Loucy (cell line): ENCODE measurements around the gene RPE65.

ENCODE experiments used
- H2AFZ ChIP-seq: fragments of 200-600 bp; sonication (generic); 2 replicates; pipeline ENCODE4 v1.6.0; 2016; ENCODE audit warnings: antibody characterized with exemption, mild to moderate bottlenecking, low read length, moderate library complexity
- H3F3A ChIP-seq: fragments of 200-600 bp; 2 replicates; pipeline ENCODE4 v1.6.0; 2016; ENCODE audit warnings: antibody characterized with exemption, low read depth, mild to moderate bottlenecking
- H3K27me3 ChIP-seq: fragments of 200-600 bp; sonication (generic); 2 replicates; pipeline ENCODE4 v1.6.1; 2014; ENCODE audit warnings: low read length, mild to moderate bottlenecking; ENCODE audit not compliant: insufficient read depth, poor library complexity, severe bottlenecking
- H3K36me3 ChIP-seq: fragments of 200-600 bp; sonication (generic); 2 replicates; pipeline ENCODE4 v1.6.1; 2016; ENCODE audit warnings: low read length; ENCODE audit not compliant: insufficient read depth
- H3K4me1 ChIP-seq: fragments of 200-600 bp; sonication (generic); 2 replicates; pipeline ENCODE4 v1.5.1; 2014; ENCODE audit warnings: low read length, mild to moderate bottlenecking; ENCODE audit not compliant: insufficient read depth, poor library complexity, severe bottlenecking
- H3K4me2 ChIP-seq: fragments of 200-600 bp; sonication (generic); 2 replicates; pipeline ENCODE4 v1.6.0; 2014; ENCODE audit warnings: antibody characterized with exemption, low read length, low read depth, mild to moderate bottlenecking; ENCODE audit not compliant: poor library complexity, severe bottlenecking
- H3K4me3 ChIP-seq: fragments of 200-600 bp; sonication (generic); 2 replicates; pipeline ENCODE4 v1.5.1; 2014; ENCODE audit warnings: low read length, mild to moderate bottlenecking, mixed read lengths; ENCODE audit not compliant: poor library complexity, severe bottlenecking
- H3K79me2 ChIP-seq: fragments of 200-600 bp; sonication (generic); 2 replicates; pipeline ENCODE4 v1.6.1; 2014; ENCODE audit warnings: low read length; ENCODE audit not compliant: insufficient read depth
- H3K9ac ChIP-seq: fragments of 200-600 bp; sonication (generic); 2 replicates; pipeline ENCODE4 v1.6.0; 2014; ENCODE audit warnings: mild to moderate bottlenecking, low read depth, low read length, moderate library complexity; ENCODE audit not compliant: poor library complexity, severe bottlenecking
- H3K9me2 ChIP-seq: fragments of 200-600 bp; sonication (generic); replicated peaks from 2 replicates; pipeline ENCODE4 v1.6.1; 2016; ENCODE audit warnings: low read depth, low read length, mixed read lengths
- H3K9me3 ChIP-seq: fragments of 200-600 bp; sonication (generic); 2 replicates; pipeline ENCODE4 v1.6.1; 2014; ENCODE audit warnings: mild to moderate bottlenecking, antibody characterized with exemption, low read length, low read depth; ENCODE audit not compliant: insufficient read depth
- H4K20me1 ChIP-seq: fragments of 200-600 bp; sonication (generic); 2 replicates; pipeline ENCODE4 v1.6.0; 2014; ENCODE audit warnings: antibody characterized with exemption, low read length, mild to moderate bottlenecking; ENCODE audit not compliant: insufficient read depth, poor library complexity, severe bottlenecking
- EZH2phosphoT487 ChIP-seq: fragments of 200-600 bp; IDR thresholded peaks from 2 replicates; pipeline ENCODE4 v1.6.1; 2018; ENCODE audit warnings: antibody characterized with exemption, mild to moderate bottlenecking, moderate library complexity, borderline replicate concordance
- TF ChIP-seq, protein P1 (sequence below): fragments of 200-600 bp; sonication (generic); conservative IDR thresholded peaks from 2 replicates; pipeline ENCODE4 v1.5.1; 2014; ENCODE audit warnings: mild to moderate bottlenecking, antibody characterized with exemption, low read length

Gene RPE65

DNA sequence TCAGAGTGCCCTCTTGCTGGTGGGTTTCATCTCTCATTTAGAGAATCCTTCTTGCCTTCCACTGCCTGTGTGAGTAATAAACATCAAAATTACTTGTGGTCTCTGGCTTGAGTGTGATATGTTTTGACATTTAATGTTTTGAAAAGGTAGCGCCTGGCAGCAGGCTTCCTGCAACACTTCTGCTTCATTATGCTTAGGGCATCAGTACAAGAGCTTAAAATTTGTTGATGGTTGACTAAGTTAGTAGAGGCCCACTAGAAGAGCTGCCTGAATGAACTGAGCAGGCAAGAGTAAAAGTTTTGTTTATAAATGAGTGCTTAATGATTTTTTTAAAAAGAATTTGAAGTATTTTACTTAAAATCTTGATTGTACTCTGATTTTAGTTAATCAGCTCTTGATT lies 6.4 kb upstream of the RPE65 start:
- TF ChIP-seq, protein P1, sequence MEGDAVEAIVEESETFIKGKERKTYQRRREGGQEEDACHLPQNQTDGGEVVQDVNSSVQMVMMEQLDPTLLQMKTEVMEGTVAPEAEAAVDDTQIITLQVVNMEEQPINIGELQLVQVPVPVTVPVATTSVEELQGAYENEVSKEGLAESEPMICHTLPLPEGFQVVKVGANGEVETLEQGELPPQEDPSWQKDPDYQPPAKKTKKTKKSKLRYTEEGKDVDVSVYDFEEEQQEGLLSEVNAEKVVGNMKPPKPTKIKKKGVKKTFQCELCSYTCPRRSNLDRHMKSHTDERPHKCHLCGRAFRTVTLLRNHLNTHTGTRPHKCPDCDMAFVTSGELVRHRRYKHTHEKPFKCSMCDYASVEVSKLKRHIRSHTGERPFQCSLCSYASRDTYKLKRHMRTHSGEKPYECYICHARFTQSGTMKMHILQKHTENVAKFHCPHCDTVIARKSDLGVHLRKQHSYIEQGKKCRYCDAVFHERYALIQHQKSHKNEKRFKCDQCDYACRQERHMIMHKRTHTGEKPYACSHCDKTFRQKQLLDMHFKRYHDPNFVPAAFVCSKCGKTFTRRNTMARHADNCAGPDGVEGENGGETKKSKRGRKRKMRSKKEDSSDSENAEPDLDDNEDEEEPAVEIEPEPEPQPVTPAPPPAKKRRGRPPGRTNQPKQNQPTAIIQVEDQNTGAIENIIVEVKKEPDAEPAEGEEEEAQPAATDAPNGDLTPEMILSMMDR, result no peak
- TF ChIP-seq EZH2phosphoT487, result no peak
- H3K4me2 ChIP-seq, result no peak overlapping the region
- H3K9me3 ChIP-seq, result no peaks in the 10 kb centered on the region

DNA sequence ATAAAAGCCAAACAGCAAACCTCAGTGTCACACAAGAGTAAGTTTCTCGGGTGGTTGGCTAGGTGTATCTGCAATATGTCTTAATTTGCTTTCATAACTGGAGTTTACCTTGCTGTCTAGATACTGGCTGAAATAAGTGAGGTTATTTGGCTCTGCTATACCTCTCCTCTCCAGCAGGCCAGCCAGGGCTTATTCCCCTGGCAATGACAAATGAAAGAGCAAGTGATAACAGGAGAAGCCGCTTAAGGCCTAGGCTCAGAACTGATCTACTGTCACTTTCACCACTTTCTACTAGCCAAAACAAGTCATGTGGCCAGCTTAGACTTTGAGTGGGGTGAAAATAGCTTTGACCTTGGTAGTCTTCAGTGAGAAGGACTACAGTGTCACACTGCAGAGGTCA lies 4.8 kb upstream of the RPE65 start:
- Histone ChIP-seq H3K36me3 (no peaks in the 10 kb centered on the region), H3K4me1 (no peaks in the 10 kb centered on the region), H3K79me2 (no peaks in the 10 kb centered on the region), H3K4me3 (no peak overlapping the region), H3K4me2 (no peak overlapping the region), H3F3A (no peaks in the 10 kb centered on the region), H4K20me1 (no peaks in the 10 kb centered on the region), H3K9ac (no peak overlapping the region), H3K9me3 (no peaks in the 10 kb centered on the region), H2AFZ (no peak overlapping the region), H3K9me2 (no peaks in the 10 kb centered on the region), H3K27me3 (no peaks in the 10 kb centered on the region)
- TF ChIP-seq, protein P1, result no peak
- no peak for TF ChIP-seq EZH2phosphoT487

More for the DNA sequence above, 6.4 kb upstream of the RPE65 start:
- no peak overlapping the region for H3K4me3 ChIP-seq
- H2AFZ ChIP-seq, result no peak overlapping the region
- H3K9me2 ChIP-seq, result no peaks in the 10 kb centered on the region
- H3K36me3 ChIP-seq, result no peaks in the 10 kb centered on the region
- H3K9ac ChIP-seq, result no peak overlapping the region
- H3K27me3 ChIP-seq, result no peaks in the 10 kb centered on the region
- H3K79me2 ChIP-seq, result no peaks in the 10 kb centered on the region
- H3F3A ChIP-seq, result no peaks in the 10 kb centered on the region
- no peaks in the 10 kb centered on the region for H4K20me1 ChIP-seq
- H3K4me1 ChIP-seq, result no peaks in the 10 kb centered on the region

DNA sequence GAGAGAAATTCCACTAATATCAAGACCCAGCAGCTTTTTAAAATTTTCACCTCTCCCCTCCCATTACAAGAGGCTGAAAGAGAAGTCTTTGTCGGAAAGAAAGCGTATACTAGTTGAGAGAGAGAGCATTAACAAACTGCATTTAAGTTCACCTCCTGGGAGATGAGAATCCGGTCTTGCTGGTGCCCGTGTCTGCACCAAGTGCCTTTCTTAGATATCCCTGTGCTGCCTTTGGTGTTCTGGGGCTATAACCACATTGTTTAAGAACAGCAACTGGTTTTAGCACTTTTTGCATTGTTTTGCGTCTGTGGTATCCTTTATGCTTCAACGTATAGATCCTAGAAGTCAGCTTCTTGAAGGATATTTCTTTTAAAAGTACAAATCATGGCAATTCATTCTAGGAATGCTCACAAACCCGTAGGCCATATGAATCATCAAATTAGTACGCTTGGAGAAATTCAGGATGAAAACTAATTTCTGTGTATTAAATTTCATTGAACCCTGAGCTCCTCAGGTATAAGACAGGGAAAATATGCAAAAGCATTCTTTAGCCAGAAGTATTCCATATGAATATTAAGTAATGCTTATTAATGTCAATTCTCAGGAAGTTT lies 3.4 kb upstream of the RPE65 start:
- Histone ChIP-seq H3K9me3 (no peaks in the 10 kb centered on the region), H3K27me3 (no peaks in the 10 kb centered on the region), H3K36me3 (no peaks in the 10 kb centered on the region), H3K4me2 (no peak overlapping the region), H3K9me2 (no peaks in the 10 kb centered on the region), H3F3A (no peaks in the 10 kb centered on the region), H3K4me3 (no peak overlapping the region), H4K20me1 (no peaks in the 10 kb centered on the region), H3K4me1 (no peaks in the 10 kb centered on the region), H3K79me2 (no peaks in the 10 kb centered on the region), H3K9ac (no peak overlapping the region), H2AFZ (no peak overlapping the region)
- TF ChIP-seq, protein P1, result no peak
- no peak for TF ChIP-seq EZH2phosphoT487
